Astrocyte (in vitro differentiated cells and primary cell): ENCODE measurements around the gene LRRC26. TPM values are rescaled to one million over a fixed set of nuclear protein-coding genes. Genes with fewer than 3 reads are reported as not detected.

ENCODE experiments used
- DNase-seq: peaks from one replicate; pipeline ENCODE4 v3.0.0-alpha.2; 2010; ENCODE audit warnings: low read depth
- FAIRE-seq: peaks from 2 replicates; lab custom pipeline; 2011; peaks lifted over from hg19 to GRCh38; lab: Jason Lieb, UNC
- H2AFZ ChIP-seq: 2 replicates; pipeline ENCODE4 v1.6.0; 2012; ENCODE audit warnings: low read depth, low read length, inconsistent platforms
- H3K27ac ChIP-seq: 2 replicates; pipeline ENCODE4 v1.5.1; 2011; ENCODE audit warnings: low read depth, low read length, inconsistent platforms
- H3K27me3 ChIP-seq: 2 replicates; pipeline ENCODE4 v1.6.0; 2011; ENCODE audit warnings: low read length, inconsistent platforms; ENCODE audit not compliant: insufficient read depth
- H3K36me3 ChIP-seq: 2 replicates; pipeline ENCODE4 v1.5.1; 2011; ENCODE audit warnings: low read length, inconsistent platforms; ENCODE audit not compliant: insufficient read depth
- H3K4me1 ChIP-seq: 2 replicates; pipeline ENCODE4 v1.5.1; 2011; ENCODE audit warnings: low read length, inconsistent platforms; ENCODE audit not compliant: insufficient read depth
- H3K4me2 ChIP-seq: 2 replicates; pipeline ENCODE4 v1.6.0; 2012; ENCODE audit warnings: low read length, inconsistent platforms
- H3K4me3 ChIP-seq: 2 replicates; pipeline ENCODE4 v1.5.1; 2011; ENCODE audit warnings: low read depth, mild to moderate bottlenecking, low read length, inconsistent platforms; ENCODE audit not compliant: insufficient read depth
- H3K79me2 ChIP-seq: 2 replicates; pipeline ENCODE4 v1.6.0; 2012; ENCODE audit warnings: mild to moderate bottlenecking, low read length, inconsistent platforms; ENCODE audit not compliant: insufficient read depth
- H3K9ac ChIP-seq: 2 replicates; pipeline ENCODE4 v1.6.0; 2012; ENCODE audit warnings: mild to moderate bottlenecking, low read length, inconsistent platforms
- H3K9me3 ChIP-seq: 2 replicates; pipeline ENCODE4 v1.5.1; 2012; ENCODE audit warnings: low read depth, mild to moderate bottlenecking, low read length, inconsistent platforms; ENCODE audit not compliant: insufficient read depth
- H4K20me1 ChIP-seq: 2 replicates; pipeline ENCODE4 v1.6.0; 2012; ENCODE audit warnings: low read length, inconsistent platforms; ENCODE audit not compliant: insufficient read depth
- H3K27ac Mint-ChIP-seq: one replicate; pipeline ENCODE4 v1.8.0; 2021; ENCODE audit warnings: mild to moderate bottlenecking, mixed read lengths; ENCODE audit not compliant: unreplicated experiment
- H3K27me3 Mint-ChIP-seq: one replicate; pipeline ENCODE4 v1.8.0; 2021; ENCODE audit warnings: low read depth, mixed read lengths; ENCODE audit not compliant: unreplicated experiment
- H3K36me3 Mint-ChIP-seq: one replicate; pipeline ENCODE4 v1.8.0; 2021; ENCODE audit warnings: low read depth, mixed read lengths; ENCODE audit not compliant: unreplicated experiment
- H3K4me1 Mint-ChIP-seq: one replicate; pipeline ENCODE4 v1.8.0; 2021; ENCODE audit warnings: low read depth, mixed read lengths; ENCODE audit not compliant: unreplicated experiment
- H3K4me3 Mint-ChIP-seq: one replicate; pipeline ENCODE4 v1.8.0; 2021; ENCODE audit warnings: mild to moderate bottlenecking, moderate library complexity, mixed read lengths; ENCODE audit not compliant: unreplicated experiment
- H3K9me3 Mint-ChIP-seq: one replicate; pipeline ENCODE4 v1.8.0; 2021; ENCODE audit warnings: mild to moderate bottlenecking, mixed read lengths; ENCODE audit not compliant: unreplicated experiment
- CTCF ChIP-seq: IDR thresholded peaks from 2 replicates; pipeline ENCODE4 v1.5.1; 2011; ENCODE audit warnings: low read depth, mild to moderate bottlenecking, inconsistent platforms, low read length, moderate library complexity; ENCODE audit not compliant: insufficient read depth
- EZH2 ChIP-seq: IDR thresholded peaks from 2 replicates; pipeline ENCODE4 v1.6.1; 2012; ENCODE audit warnings: mild to moderate bottlenecking, low read length, inconsistent platforms; ENCODE audit not compliant: insufficient read depth
- total RNA-seq: library from RNA; stranded (reverse); gene quantifications from 2 replicates; pipeline ENCODE4 v1.2.1, GENCODE V29; 2021

The LRRC26 gene
- total RNA-seq, 1 donor from 2014 or later: not detected

- no peaks in the 10 kb centered on the region for H4K20me1 ChIP-seq
- Mint-ChIP-seq H3K27ac (no peak overlapping the region), H3K4me1 (peaks cover 2% of the 10 kb centered on the region), H3K36me3 (no peaks in the 10 kb centered on the region), H3K27me3 (peaks cover 68% of the 10 kb centered on the region), H3K9me3 (peaks cover 3% of the 10 kb centered on the region), H3K4me3 (no peak overlapping the region)
- H3K9me3 ChIP-seq: no peaks in the 10 kb centered on the region
- no peak overlapping the region for H2AFZ ChIP-seq
- TF ChIP-seq EZH2 (no peak), CTCF (no peak)
- peaks cover 2% of the 10 kb centered on the region for H3K4me1 ChIP-seq
- peaks cover 32% of the 10 kb centered on the region for H3K27me3 ChIP-seq
- no peak for FAIRE-seq
- H3K36me3 ChIP-seq: no peaks in the 10 kb centered on the region
- no peak overlapping the region for H3K4me2 ChIP-seq
- no peak overlapping the region for H3K9ac ChIP-seq
- H3K27ac ChIP-seq: no peak overlapping the region
- DNase-seq: no peak
- no peak overlapping the region for H3K4me3 ChIP-seq
- H3K79me2 ChIP-seq: no peaks in the 10 kb centered on the region
Observed at GRCh38 chr9:137141976-137142936, 27.6 kb downstream of the LRRC26 start.

GRCh38 chr9:137141050-137141810, 28.6 kb downstream of the LRRC26 start:
- FAIRE-seq: no peak
- H3K36me3 ChIP-seq: no peaks in the 10 kb centered on the region
- no peaks in the 10 kb centered on the region for H3K79me2 ChIP-seq
- H3K27ac ChIP-seq: no peak overlapping the region
- H3K9ac ChIP-seq: no peak overlapping the region
- Mint-ChIP-seq H3K9me3 (peaks cover 3% of the 10 kb centered on the region), H3K4me3 (no peak overlapping the region), H3K36me3 (no peaks in the 10 kb centered on the region), H3K27me3 (peaks cover 67% of the 10 kb centered on the region), H3K27ac (no peak overlapping the region), H3K4me1 (peaks cover 2% of the 10 kb centered on the region)
- no peak overlapping the region for H2AFZ ChIP-seq
- no peak for TF ChIP-seq EZH2
- TF ChIP-seq CTCF: no peak
- H3K9me3 ChIP-seq: no peaks in the 10 kb centered on the region
- H3K4me2 ChIP-seq: no peak overlapping the region
- H3K4me1 ChIP-seq: peaks cover 2% of the 10 kb centered on the region
- no peak for DNase-seq
- H3K4me3 ChIP-seq: no peak overlapping the region
- H4K20me1 ChIP-seq: no peaks in the 10 kb centered on the region
- peaks cover 41% of the 10 kb centered on the region for H3K27me3 ChIP-seq
